Kidney epithelial cell (primary cell): ENCODE measurements around the gene CD81. TPM values are rescaled to one million over a fixed set of nuclear protein-coding genes. Genes with fewer than 3 reads are reported as not detected.

Source experiments
- DNase-seq: peaks from one replicate; pipeline ENCODE4 v3.0.0-alpha.2; 2010; ENCODE audit warnings: low read depth
- H3K27me3 ChIP-seq: 2 replicates; pipeline ENCODE4 v1.6.0; 2011; ENCODE audit warnings: low read length; ENCODE audit not compliant: control insufficient read depth, insufficient read depth
- H3K36me3 ChIP-seq: 2 replicates; pipeline ENCODE4 v1.5.1; 2011; ENCODE audit warnings: low read length; ENCODE audit not compliant: control insufficient read depth, insufficient read depth
- H3K4me3 ChIP-seq: 2 replicates; pipeline ENCODE4 v1.5.1; 2011; ENCODE audit warnings: low read depth, mild to moderate bottlenecking, control low read depth, low read length
- total RNA-seq: library from RNA; depleted of rRNA; stranded (reverse); fragments of >200 nt; gene quantifications from 2 replicates; pipeline ENCODE4 v1.2.3, GENCODE V29; 2015
- TF ChIP-seq, protein P1 (sequence below): IDR thresholded peaks from 2 replicates; pipeline ENCODE4 v1.5.1; 2011; ENCODE audit warnings: mild to moderate bottlenecking, moderate library complexity, low read length, control low read depth, inconsistent platforms; ENCODE audit not compliant: insufficient read depth, poor library complexity, severe bottlenecking

Gene CD81
- total RNA-seq, 1 donor from 2014 or later = 216 TPM

DNA sequence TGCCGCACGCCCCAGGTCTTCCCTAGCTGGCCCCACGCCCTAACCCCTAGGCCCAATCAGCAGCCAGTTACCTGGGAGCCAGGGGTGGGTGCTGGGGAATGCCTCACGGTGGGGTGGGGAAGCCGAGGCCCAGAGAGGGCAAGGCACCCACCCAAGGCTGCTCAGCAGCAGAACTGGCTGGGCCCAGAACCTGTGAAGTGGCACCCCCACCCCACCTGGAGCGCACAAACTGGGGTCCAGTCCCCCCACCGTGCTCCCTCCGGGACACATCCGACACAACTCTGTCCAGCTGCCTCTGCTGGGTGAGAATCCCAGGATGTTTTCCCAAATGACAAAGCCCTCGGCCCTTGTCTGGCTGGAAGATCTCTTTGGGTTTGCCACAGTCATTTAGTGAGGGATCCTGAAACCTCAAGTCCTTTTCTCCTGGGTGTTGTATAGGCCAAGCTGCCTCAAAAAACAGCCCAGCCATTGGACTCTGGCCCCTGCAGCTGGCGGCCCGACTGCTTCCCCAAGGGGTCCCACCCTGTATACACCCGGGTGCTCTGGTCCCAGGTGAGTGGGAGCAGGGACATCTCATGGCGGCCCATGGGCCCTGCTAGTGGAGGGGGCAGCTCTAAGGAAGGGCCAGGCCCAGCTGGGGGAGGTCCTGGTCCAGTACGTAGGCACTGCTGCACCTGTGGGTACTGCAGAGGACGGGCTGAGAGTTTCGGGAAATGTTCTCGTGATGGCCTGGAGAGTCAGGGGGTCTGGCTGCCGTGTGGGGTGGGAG lies 44.3 kb downstream of the CD81 start:
- peaks cover 17% of the 10 kb centered on the region for H3K27me3 ChIP-seq
- H3K36me3 ChIP-seq = no peaks in the 10 kb centered on the region
- no peak overlapping the region for H3K4me3 ChIP-seq
- TF ChIP-seq, protein P1, sequence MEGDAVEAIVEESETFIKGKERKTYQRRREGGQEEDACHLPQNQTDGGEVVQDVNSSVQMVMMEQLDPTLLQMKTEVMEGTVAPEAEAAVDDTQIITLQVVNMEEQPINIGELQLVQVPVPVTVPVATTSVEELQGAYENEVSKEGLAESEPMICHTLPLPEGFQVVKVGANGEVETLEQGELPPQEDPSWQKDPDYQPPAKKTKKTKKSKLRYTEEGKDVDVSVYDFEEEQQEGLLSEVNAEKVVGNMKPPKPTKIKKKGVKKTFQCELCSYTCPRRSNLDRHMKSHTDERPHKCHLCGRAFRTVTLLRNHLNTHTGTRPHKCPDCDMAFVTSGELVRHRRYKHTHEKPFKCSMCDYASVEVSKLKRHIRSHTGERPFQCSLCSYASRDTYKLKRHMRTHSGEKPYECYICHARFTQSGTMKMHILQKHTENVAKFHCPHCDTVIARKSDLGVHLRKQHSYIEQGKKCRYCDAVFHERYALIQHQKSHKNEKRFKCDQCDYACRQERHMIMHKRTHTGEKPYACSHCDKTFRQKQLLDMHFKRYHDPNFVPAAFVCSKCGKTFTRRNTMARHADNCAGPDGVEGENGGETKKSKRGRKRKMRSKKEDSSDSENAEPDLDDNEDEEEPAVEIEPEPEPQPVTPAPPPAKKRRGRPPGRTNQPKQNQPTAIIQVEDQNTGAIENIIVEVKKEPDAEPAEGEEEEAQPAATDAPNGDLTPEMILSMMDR = no peak
- no peak for DNase-seq

DNA sequence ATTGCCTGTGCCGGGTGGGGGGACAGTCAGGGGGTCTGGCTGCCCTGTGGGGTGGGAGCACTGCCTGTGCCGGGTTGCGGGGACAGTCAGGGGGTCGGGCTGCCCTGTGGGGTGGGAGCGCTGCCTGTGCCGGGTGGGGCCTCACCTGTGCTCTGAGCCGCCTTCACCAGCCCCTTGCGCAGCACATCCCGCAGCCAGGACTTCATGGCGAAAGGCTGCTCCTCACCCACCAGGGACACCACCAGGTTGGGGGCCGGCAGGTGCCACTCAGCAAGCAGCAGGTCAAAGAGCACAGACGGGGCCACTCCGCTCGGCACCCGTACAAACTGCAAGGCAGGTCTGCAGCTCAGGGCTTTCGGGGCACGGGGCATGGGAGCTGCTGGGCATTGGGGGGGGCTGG lies 44.9 kb downstream of the CD81 start:
- no peaks in the 10 kb centered on the region for H3K36me3 ChIP-seq
- TF ChIP-seq, protein P1 = no peak
- H3K27me3 ChIP-seq = peaks cover 12% of the 10 kb centered on the region
- no peak overlapping the region for H3K4me3 ChIP-seq
- no peak for DNase-seq

DNA sequence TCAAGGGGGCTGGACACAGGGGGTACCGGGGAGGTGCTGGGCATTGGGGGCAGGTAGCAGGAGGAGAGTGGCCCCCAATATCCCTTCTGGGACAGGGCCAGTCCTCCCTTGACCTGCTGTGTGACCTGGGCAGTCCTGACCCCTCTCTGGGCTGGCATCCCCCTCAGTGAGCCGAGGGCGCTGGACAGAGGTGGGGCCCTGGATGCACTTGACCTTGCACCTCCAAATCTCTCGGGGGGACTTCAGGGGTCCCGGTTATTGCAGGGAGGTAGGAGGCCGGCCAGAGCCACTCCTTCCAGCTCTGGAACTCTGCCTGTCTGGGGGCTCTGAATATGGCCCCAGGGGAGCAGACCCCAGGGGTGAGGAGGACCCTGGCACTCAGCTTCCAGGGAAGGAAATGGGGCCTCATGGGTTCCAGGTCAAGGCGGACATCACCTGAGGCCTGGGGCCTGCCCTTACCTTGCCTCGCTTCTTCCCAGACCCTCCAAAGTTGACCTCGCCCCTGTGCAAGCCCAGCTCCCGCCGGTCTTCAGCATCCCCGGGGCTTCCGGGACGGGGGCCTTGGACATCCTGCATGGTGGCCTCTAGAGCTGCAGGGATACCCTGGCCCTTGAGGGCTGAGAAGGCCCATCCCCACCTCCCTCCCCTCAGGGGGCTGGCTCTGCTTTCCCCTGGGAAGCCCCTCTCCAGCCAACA lies 45.5 kb downstream of the CD81 start:
- TF ChIP-seq, protein P1 = no peak
- Histone ChIP-seq H3K36me3 (no peaks in the 10 kb centered on the region), H3K4me3 (no peak overlapping the region), H3K27me3 (peaks cover 14% of the 10 kb centered on the region)
- no peak for DNase-seq

DNA sequence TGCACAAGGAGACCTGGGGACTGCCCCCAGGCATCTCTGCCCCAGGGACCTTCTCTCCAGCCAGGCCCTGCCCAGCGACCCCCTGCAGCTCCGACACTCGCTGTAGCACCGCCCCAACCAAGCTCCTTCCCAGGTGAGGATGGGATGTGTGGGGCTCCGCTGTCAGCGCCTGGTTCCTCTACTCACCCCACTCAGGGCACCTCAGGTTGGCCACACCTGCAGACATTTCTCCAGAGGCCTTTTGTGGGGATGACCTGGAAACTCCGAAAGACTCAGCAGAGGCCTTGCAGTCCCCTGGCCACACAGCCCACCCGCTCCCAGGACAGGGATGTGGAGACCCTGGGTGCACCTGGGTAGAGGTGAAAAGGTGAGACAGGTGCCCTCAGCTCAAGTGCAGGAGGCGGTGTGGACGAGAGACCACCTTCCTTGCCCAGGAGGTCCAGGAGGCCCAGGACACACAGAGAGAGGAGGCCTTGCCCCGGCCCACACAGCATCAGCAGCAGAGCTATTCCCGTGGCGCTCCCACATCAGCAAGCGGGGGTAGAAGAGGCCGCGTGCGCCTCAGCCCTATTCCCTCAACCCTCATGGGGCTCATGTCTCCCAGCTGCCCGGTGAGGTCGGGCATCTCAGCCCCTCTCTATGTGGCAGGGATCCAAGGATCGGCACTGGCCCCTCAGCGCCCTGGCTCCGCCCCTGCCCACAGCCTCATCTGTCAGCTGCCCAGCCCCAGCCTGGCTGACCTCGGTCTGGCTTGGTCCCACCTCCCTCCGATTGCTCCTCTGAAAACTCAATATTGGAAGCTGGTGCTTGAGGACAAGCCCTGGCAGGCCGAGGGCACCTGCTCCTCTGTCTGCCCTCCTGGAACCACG lies 46.3 kb downstream of the CD81 start:
- DNase-seq = no peak
- Histone ChIP-seq H3K27me3 (peaks cover 12% of the 10 kb centered on the region), H3K4me3 (no peak overlapping the region), H3K36me3 (no peaks in the 10 kb centered on the region)
- TF ChIP-seq, protein P1 = no peak

DNA sequence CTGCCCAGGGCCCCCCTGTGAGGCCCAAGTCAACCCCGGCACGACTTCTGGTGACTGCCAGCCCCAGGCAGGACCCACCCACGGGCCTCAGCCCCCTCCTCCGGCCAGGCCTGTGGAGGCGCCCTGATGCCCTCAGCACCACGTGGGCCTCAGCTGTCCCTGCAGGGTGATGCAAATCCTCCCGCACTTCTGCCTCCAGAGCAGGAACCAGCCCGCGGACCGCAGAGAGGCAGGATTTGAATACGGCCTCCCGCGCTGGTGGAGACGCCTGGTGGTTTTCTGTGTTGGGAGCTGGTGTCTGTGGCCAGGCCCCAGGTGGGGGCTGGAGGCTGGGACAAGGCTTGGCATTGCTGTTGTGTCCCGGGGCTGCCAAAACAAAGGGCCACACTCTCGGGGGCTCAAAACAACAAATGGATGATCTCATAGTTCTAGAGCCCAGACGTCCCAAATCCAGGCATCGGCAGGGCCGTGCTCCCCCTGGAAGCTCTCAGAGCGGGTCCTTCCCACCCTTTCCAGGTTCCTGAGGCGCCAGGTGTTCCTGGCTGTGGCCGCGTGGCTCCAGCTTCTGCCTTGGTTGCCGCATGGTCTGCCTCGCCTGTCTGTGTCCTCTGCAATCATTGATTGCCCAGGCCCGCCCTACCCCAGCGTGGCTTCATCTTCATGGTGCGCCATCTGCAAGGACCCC lies 47.8 kb downstream of the CD81 start:
- Histone ChIP-seq H3K27me3 (peaks cover 10% of the 10 kb centered on the region), H3K4me3 (no peak overlapping the region), H3K36me3 (no peaks in the 10 kb centered on the region)
- no peak for DNase-seq
- TF ChIP-seq, protein P1 = no peak
